ENCODE data around the gene PPP1R12B. TPM values are rescaled to one million over a fixed set of nuclear protein-coding genes. Genes with fewer than 3 reads are reported as not detected.
"Not testable (repeated sequence)": the region's sequence is repeated elsewhere in the genome, so short reads cannot be mapped to it uniquely, and the experiment has no call there.

The PPP1R12B gene
- total RNA-seq, 3 donors from 2014 or later, result 80.9 to 655 (median 89.0) TPM

DNA sequence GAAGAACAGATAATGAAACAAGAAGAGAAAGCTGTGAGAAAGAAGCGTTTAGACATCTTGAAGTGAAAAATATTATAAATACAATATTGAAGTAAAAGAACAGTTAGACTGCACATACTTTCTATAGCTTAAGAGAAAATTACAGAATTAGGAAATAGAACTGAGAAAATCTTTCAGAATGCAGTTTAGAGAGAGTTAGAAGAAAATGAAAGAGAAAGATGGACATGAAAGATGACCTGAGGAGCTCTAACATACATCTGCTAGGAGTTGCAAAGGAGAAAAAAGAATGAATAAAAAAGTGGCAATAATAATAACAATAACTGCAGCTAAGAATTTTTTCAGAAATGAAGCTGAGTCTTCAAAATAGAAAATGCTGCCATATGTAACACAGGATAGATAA, 173.0 kb downstream of the PPP1R12B start:
- ATAC-seq; H3K4me3 ChIP-seq; H3K9me3 ChIP-seq; DNase-seq; intact Hi-C loops (cut with DNase I, micrococcal nuclease); H3K36me3 ChIP-seq (ENCODE audit: low read depth): not testable (repeated sequence)
- peaks cover 14% of the 10 kb centered on the region for H3K4me1 ChIP-seq (ENCODE audit: low read depth)

DNA sequence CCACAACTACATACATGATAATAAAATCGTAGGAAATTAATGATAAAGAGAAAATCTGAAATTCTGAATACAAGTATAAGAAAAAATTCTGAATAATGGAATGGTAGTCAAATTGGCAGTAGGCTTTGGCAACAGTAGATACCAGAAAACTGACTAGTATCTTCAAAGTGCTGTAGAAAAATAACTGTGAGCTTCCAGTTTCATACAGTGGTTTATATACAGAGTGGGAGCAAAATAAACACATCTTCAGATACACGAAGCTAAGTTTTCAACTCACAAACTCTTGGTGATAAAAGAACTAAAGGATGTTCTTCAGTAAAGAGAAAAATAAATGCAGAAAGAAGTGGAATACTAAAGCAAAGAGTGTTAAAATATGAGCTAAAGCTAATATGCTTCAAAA, 173.4 kb downstream of the PPP1R12B start:
- H3K9me3 ChIP-seq, result no peaks in the 10 kb centered on the region
- intact Hi-C loops (cut with DNase I, micrococcal nuclease), result no loop called here
- no peaks in the 10 kb centered on the region for H3K36me3 ChIP-seq (ENCODE audit: low read depth)
- no peak for ATAC-seq
- DNase-seq, result no peak
- no peak overlapping the region for H3K4me3 ChIP-seq
- peaks cover 14% of the 10 kb centered on the region for H3K4me1 ChIP-seq (ENCODE audit: low read depth)
- TF ChIP-seq CTCF (IDR thresholded peaks at IDR 0.05), result no peak

- H3K9me3 ChIP-seq; H3K4me3 ChIP-seq; H3K36me3 ChIP-seq (ENCODE audit: low read depth); H3K4me1 ChIP-seq (ENCODE audit: low read depth); intact Hi-C loops (cut with DNase I, micrococcal nuclease); ATAC-seq; DNase-seq: not testable (repeated sequence)
Observed at GRCh38 chr1:202526056-202526455, 177.6 kb downstream of the PPP1R12B start.

GRCh38 chr1:202528096-202528722, 179.7 kb downstream of the PPP1R12B start:
- ATAC-seq; H3K4me1 ChIP-seq (ENCODE audit: low read depth); intact Hi-C loops (cut with DNase I, micrococcal nuclease); H3K4me3 ChIP-seq; H3K36me3 ChIP-seq (ENCODE audit: low read depth); H3K9me3 ChIP-seq; DNase-seq: not testable (repeated sequence)

GRCh38 chr1:202530686-202531085, 182.2 kb downstream of the PPP1R12B start:
- DNase-seq; H3K36me3 ChIP-seq (ENCODE audit: low read depth); intact Hi-C loops (cut with DNase I, micrococcal nuclease): not testable (repeated sequence)

GRCh38 chr1:202531472-202531811, 182.9 kb downstream of the PPP1R12B start:
- Histone ChIP-seq H3K9me3 (no peaks in the 10 kb centered on the region), H3K4me3 (no peak overlapping the region), H3K36me3 (ENCODE audit: low read depth) (no peaks in the 10 kb centered on the region), H3K4me1 (ENCODE audit: low read depth) (no peaks in the 10 kb centered on the region)
- no peak for TF ChIP-seq CTCF (IDR thresholded peaks at IDR 0.05)
- intact Hi-C loops (cut with DNase I, micrococcal nuclease), result no loop called here
- DNase-seq (no peak), ATAC-seq (no peak)

More at GRCh38 chr1:202530686-202531085, 182.2 kb downstream of the PPP1R12B start:
- H3K4me1 ChIP-seq (ENCODE audit: low read depth); H3K9me3 ChIP-seq; ATAC-seq; H3K4me3 ChIP-seq: not testable (repeated sequence)

DNA sequence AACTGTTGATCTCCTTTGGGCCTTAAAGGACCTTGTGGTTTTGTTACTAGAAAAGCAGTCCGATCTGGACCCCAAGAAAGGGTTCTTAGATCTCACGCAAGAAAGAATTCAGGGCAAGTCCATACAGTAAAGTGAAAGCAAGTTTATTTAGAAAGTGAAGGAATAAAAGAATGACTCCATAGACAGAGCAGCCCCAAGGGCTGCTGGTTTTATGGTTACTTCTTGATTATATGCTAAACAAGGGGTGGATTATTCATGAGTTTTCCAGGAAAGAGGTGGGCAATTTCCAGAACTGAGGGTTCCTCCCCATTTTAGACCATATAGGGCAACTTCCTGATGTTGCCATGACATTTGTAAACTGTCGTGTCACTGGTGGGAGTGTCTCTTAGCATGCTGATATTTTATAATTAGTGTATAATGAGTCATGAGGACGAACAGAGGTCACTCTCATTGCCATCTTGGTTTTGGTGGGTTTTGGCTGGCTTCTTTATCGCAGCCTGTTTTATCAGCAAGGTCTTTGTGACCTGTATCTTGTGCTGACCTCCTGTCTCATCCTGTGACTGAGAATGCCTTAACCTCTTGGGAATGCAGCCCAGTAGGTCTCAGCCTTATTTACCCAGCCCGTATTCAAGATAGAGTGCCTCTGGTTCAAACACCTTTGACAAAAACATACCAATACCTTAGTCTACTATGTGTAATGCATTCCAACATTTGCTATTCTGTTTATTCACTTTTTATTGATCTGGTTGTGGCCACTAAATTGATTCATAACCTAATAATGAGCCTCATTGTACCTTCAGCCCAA, 183.5 kb downstream of the PPP1R12B start:
- H3K4me3 ChIP-seq; DNase-seq; H3K9me3 ChIP-seq; H3K36me3 ChIP-seq (ENCODE audit: low read depth); H3K4me1 ChIP-seq (ENCODE audit: low read depth); intact Hi-C loops (cut with DNase I, micrococcal nuclease): not testable (repeated sequence)
- peak; percentile 62 for ATAC-seq

GRCh38 chr1:202539166-202539574, 190.7 kb downstream of the PPP1R12B start:
- ATAC-seq (peak; percentile 73), DNase-seq (peak in 1 of 3 donors; percentile 52)
- H3K36me3 ChIP-seq (ENCODE audit: low read depth); intact Hi-C loops (cut with DNase I, micrococcal nuclease); H3K9me3 ChIP-seq; H3K4me1 ChIP-seq (ENCODE audit: low read depth); H3K4me3 ChIP-seq: not testable (repeated sequence)

GRCh38 chr1:202539583-202539982, 191.1 kb downstream of the PPP1R12B start:
- H3K36me3 ChIP-seq (ENCODE audit: low read depth); H3K4me3 ChIP-seq; H3K4me1 ChIP-seq (ENCODE audit: low read depth); intact Hi-C loops (cut with DNase I, micrococcal nuclease); H3K9me3 ChIP-seq: not testable (repeated sequence)
- ATAC-seq (peak; percentile 75), DNase-seq (peak in 1 of 3 donors; percentile 29)

All from mucosa of descending colon (tissue), 3 donors.